T-helper 22 cell (primary cell): ENCODE results near the gene FOXJ2.
"Not testable (repeated sequence)": the region's sequence is repeated elsewhere in the genome, so short reads cannot be mapped to it uniquely, and the experiment has no call there.

Source experiments
- DNase-seq: peaks from one replicate; pipeline ENCODE4 v3.0.0-alpha.2; 2020; ENCODE audit warnings: low read depth

FOXJ2 gene

DNA sequence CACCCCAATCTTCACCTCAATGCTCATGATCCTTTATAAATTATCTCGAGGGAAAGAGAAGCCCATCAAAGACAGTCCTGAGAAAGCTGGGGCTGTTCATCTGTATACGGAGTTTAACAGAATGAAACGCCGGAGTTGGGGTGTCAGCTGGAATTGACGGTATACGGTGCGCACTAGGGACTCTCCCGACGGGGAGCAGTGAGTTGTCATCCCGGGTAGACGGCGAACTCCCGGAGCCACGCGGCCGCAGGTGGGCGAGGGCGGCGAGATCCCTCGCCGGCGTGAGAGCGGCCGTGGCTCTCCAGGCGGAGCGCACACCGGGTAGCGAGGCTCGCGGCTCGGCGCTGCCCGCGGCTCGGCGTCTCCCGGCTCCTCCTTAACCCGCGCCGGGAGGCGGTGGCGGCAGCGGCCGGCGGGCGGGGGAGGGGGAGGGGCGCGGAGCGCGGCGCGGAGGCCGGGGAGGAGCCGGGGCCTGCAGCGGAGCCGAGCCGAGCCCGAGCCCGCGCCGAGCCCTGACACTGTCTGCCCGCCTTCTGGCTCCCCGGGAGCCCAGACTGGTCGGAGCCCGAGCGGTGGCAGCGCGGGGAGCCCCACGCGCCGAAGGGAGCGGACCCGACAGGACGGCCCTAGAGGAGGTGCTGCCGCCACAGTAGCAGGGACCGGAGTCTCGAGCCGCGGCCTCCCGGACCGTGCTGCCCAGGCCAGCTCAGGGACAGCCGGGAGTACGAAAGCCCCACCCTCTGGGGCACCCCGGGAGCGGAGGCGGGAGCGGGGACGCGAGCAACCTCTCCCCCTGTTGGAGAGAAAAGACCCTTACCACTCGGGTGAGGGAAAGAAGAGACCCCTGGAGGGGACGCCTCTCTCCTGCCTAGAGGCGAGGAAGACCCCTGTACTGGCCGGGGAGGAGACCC is at the start of gene FOXJ2:
TSS of gene FOXJ2 (plus strand) at position 475 of the 911 bp plus-strand sequence. CDS start 7,117 bp downstream, outside the sequence.
- DNase-seq, result peak; percentile 67

GRCh38 chr12:7983019-7983418 is 49.5 kb upstream of the FOXJ2 start:
- not testable (repeated sequence) for DNase-seq

- DNase-seq, result not testable (repeated sequence)
These were observed 49.1 kb upstream of the FOXJ2 start for GRCh38 chr12:7983460-7983859.

- DNase-seq, result no peak
These were observed 47.6 kb upstream of the FOXJ2 start for GRCh38 chr12:7984900-7985299.

DNA sequence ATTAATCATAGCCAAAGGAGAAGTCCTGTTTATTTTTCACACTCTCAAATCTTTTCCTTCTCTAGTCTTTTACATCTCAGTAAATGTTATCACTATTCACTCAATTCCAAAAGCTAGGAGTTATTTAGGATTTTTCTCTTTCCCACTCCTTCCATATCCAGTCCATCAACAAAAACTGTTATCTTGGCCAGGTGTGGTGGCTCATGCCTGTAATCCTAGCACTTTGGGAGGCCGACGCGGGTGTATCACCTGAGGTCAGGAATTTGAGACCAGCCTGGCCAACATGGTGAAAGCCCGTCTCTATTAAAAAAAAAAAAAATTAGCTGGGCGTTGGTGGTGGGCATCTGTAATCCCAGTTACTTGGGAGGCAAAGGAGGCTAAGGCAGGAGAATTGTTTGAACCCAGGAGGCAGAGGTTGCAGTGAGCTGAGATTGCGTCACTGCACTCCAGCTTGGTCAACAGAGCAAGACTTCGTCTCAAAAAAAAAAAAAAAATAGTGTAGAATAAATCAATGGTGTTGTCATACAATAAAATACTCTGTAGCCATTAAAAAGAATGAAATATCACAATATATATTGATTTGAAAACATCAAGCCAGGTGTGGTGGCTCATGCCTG is 46.6 kb upstream of the FOXJ2 start:
- DNase-seq, result no peak

DNA sequence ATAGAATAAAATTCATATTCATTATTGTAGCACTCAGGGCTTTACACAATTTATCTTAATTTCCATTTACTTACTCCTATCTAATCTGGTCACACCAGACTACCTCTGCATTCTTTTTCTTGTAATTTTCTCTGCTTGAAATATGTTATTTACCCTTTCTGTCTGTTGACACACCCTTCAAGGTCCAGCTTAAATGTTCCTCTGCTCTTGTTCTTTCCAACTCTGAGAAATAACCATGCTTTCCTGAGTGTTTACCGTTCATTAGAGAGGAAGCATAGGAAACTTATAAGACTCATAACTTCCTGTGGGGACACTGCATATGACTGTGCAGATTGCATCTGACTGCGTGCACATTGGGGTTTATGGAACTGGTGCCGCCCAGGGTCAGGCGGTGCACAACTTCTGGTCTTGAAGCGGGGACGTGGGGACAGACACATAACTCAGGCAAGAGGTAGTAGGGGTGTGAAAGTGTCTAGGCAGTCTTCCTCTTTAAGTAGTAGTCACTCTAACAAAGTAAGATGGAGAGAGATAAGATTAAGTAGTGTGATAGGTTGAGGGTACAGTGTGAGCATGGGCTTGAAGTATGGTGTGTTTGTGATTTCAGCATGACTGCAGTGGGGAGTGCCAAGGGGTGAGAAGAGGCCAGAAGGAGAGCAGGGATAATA is 42.6 kb upstream of the FOXJ2 start:
- peak; percentile 67 for DNase-seq

DNA sequence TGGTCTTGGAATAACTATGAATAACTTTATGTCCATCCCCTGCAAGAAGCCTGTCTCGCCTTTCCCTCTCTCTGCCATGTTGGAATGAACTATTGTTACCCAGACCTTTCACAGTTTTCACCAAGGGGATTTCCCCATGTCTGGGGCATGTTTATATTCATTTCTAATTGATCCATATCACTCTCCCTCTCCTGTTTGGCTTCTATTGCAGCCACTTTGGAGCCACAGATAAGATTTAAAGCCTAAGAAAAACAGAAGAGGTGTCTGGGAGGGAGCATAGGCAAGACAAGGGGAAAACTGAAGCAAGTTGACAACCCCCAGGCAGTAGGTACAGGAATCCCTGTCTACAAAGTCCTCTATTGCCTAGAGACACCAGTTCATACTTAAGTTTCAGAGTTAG is 41.0 kb upstream of the FOXJ2 start:
- DNase-seq, result no peak

GRCh38 chr12:7994731-7995205 is 37.7 kb upstream of the FOXJ2 start:
- DNase-seq, result no peak

DNA sequence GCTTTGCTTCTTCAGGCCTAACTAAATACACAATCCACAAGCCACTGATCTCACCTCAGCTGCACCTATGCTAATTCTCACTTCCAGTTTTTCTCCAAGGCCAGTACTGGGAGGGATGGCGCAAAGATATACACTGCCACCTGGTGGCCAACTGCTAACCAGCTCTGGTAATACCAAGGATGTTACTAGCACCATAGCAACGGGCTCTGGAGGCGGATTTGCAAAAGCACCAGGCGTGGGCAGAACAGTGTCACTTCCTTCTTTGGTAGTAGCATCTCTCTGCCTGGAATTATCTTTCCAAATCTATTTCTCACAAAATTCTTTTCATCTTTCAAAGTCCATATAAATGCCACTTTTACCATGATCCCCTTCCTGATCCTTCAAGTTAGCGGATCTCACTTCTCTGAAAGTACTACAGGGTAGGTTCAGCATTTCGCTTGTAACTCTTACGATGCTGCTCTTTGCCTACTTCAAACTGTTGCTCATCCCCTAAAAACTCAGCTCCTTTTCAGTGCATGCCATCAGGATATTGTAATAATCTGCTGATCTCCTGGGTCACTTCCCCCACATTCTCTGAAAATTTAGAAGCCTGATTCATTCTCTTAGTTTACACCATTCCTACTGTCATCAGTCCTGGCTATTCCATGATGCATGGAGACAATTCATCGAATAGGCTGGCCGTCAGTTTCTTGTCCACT is 37.1 kb upstream of the FOXJ2 start:
- DNase-seq, result peak; percentile 64

DNA sequence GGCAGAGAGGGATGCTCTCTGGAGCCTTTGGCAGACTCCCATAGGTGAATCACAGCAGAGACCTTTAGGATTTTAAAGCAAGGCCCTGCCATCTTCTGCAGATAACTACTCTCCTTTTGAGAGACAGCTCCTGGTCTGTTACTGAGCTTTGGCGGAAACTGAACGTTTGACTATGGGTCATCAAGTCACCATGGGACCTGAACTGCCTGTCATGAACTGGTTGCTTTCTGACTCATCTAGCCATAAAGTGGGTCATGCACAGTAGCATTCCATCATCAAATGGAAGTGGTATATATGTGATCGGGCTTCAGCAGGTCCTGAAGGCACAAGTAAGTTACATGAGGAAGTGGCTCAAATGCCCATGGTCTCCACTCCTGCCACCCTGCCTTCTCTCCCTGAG is 31.7 kb upstream of the FOXJ2 start:
- DNase-seq, result not testable (repeated sequence)

DNA sequence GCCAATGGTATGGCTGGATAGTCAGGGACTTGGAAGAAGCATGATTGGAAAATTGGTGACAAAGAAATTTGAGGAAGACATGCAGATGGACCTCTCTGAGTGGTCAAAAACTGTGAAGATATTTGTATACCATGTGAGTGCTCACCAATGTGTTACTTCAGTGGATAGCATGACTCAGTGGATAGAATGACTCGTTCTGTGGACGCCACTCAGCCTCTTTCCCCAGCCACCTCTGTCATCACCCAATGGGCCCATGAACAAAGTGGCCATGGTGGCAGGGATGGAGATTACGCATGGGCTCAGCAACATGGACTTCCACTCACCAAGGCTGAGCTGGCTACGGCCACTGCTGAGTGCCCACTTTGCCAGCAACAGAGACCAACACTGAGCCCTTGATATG is 31.0 kb upstream of the FOXJ2 start:
- DNase-seq, result not testable (repeated sequence)

- DNase-seq, result not testable (repeated sequence)
These were observed 27.6 kb upstream of the FOXJ2 start for GRCh38 chr12:8004897-8005296.

DNA sequence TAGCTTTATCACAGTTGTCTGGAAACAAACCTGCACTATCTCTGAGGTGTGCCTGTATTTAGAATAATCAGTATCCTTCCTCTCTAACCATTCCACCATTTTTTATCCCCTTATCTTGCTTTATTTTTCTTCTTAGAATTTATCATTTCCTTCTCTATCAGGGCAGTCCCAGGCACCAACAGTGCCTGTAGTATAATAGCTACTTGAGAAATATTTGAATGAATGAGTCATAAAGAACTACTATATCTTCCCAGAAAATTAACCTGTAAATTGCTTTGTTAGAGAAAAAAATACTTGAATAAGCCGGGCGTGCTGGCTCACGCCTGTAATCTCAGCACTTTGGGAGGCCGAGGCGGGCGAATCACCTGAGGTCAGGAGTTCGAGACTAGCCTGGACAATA is 21.2 kb upstream of the FOXJ2 start:
- DNase-seq, result no peak

DNA sequence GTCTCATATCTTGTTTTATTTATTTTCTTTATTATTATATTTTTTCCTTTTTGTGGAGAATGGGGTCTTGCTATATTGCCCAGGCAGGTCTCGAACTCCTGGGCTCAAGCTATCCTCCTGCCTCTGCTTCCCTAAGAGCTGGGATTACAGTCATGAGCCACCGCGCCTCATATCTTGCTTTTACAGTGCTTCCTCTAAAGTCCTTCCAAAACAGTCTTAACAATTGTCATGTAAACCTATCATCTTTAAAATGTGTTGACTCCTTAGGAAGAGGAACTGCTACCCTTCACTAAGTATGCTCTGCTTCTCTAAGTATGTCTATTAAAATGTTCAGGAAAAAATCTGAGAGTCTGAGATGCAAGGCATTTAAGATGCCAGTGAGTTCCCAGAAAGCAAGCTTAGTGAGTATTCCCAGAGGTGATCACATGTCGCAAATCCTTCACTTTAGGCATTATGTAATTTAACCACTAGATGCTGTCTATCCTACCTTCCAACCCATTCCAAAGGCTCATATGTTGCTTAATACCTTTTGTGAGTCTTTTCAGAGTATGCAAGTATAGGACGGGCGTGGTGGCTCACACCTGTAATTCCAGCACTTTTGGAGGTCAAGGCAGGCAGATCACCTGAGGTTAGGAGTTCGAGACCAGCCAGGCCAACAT is 19.7 kb upstream of the FOXJ2 start:
- DNase-seq, result no peak

DNA sequence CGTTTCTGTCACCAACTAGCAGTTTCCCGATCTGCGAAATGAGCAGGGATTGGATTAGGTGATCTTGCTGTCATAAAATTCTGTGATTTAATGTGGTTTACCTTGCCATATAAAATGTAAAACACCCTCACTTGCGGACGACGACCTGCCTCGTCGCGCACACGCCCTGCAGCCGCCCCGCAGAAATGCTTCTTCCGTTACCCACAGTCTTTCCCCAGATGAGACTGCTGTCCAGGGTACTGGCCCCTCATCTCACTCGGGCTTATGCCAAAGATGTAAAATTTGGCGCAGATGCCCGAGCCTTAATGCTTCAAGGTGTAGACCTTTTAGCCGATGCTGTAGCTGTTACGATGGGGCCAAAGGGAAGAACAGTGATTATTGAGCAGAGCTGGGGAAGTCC is 17.7 kb upstream of the FOXJ2 start:
- no peak for DNase-seq

GRCh38 chr12:8018213-8018612 is 14.3 kb upstream of the FOXJ2 start:
- DNase-seq, result not testable (repeated sequence)

DNA sequence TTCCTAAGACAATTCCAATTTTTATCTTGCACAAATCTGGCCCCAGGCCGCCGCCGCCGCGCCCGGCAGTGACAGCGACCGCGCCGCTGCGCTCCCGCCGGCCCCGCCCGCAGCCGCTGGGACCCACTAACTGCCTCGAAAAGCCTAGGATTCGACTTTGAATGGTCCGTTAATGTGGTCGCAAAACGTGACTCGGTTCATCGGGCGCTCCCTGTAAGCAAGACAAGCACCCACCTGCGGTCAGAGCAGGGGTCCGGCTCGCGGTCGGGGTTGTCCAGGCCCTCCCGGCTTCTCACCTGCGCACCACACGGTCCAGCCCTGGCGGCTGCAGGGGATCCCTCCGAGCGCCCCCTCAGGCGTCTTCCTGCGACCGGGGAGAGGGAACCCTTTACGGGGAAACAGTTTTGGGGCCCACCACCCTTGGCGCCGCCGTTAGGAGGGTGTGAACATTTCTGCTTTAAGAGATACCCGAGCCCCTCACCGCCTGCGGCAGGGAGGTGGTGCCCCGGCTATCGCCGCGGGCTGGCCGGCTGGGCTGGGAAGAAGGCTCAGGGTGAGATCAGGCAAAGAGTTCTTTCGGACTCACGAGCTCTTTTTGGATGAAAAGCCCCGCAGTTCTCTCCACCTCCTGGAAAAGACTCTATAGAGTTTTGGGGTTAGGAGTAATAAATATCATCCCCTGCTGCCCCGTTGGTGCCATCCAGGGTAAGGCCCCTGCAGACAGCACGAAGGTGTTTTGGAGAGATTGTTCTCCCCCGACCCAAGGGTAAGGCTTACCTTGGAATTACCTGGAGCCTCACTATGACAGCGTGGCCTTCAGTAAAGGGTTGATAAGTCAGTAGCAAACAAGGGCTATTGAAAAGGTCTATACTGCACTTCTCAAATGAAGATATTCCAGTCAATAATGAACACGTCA is 13.6 kb upstream of the FOXJ2 start:
- no peak for DNase-seq

DNA sequence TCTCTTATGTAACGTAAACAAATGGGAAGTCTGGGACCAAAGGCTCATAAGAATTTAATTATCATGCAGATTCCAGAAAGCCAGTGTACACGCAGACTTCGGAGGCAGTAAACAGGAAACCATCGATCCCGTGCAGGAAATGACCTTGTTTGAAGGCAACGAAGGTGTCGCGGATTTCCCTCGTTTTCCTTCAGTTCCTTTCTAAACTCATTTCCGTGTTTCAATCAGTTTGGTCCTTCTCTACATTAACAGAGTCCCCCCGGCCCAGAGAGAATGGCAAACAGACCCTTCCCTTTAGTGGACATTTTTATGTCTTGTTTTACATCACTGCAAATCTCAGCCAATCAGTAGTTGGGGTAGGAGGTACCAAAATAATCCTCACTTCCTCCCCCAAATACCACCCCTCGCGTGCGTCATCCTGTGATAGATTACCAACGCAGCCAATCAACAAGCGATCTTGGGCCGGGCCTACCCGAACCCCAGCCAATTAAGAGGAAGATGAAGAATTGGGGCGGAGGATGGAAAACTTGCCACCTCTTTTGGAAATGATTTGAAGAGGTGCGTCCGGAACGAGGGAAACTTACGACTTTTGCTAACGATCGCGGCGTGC is 6.1 kb upstream of the FOXJ2 start:
- DNase-seq, result peak; percentile 97

GRCh38 chr12:8027856-8028255 is 4.7 kb upstream of the FOXJ2 start:
- DNase-seq, result no peak

DNA sequence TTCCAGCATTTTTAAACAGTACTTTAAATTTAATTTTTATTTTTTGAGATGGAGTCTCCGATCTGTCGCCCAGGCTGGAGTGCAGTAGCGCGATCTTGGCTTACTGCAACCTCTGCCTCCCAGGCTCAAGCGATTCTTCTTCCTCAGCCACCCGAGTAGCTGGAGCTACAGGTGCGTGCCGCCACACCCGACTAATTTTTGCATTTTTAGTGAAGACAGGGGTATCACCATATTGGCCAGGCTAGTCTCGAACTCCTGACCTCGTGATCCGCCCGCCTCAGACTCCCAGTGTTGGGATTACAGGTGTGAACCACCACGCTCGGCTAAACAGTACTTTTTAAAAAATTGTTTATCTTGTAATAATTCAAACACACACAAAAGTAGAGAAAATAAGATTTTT is 4.2 kb upstream of the FOXJ2 start:
- DNase-seq, result no peak
